Stimulated activated CD8-positive, alpha-beta memory T cell treated with anti-CD3 and anti-CD28 coated beads, Interleukin-12 subunit alpha, Interleukin-12 subunit beta, amount 100 ng/mL, for 24 hours (primary cell): ENCODE results near the gene PCSK7.

Experiments
- DNase-seq: peaks from one replicate; pipeline ENCODE4 v3.0.0-alpha.2; 2020; ENCODE audit errors: extremely low read depth

The PCSK7 gene

GRCh38 chr11:117160826-117161225, 71.0 kb downstream of the PCSK7 start:
- DNase-seq = no peak

DNA sequence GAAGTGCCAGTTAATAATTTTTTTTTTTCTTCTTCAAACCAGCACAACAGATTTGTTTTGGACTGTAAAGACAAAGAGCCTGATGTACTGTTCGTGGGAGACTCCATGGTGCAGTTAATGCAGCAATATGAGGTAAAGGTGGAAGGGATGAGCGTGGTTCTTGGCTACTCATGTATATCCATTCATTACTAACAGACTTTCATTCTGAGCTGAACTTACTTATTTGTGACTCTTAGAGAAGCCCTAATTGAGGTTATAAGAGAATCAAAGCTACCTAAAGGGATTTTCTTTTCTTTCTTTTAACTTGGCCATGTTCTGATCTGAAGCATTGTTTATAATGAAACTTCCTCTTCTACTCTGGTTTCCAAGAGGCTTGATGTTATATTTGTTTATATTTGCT, 72.0 kb downstream of the PCSK7 start:
- DNase-seq = no peak

DNA sequence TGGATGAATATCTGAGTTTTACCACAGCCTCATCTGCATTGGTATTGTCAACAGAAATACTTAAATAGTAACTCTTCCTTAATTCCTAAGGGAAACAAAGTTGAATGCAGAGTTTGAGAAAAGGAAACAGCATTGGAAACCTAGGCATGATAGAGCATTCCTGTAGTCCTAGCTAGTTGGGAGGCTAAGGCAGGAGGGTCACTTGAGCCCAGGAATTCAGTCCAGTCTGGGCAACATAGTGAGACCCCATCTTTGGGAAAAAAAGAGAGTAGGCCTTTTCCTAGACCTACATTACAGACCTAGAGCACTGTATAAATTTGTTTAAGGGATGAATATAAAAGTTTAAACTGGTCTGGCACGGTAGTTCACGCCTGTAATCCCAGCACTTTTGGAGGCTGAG, 74.4 kb downstream of the PCSK7 start:
- DNase-seq = no peak

DNA sequence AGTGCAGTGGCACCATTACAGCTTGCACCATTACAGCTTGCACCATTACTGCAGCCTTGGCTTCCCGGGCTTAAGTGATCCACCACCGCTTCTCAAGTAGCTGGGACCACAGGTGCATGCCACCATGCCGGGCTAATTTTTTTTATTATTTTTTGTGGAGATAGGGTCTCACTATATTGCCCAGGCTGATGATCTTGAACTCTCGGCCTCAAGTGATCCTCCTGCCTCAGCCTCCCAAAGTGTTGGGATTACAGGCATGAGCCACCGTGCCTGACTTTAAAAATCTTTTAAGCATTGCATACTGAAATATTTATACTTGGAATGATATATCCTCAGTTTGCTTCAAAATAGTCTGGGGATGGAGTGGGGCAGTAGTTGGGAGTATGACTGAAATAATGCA, 77.4 kb downstream of the PCSK7 start:
- DNase-seq = no peak
